Measurements from ENCODE around the gene TFF3.

Gene TFF3

GRCh38 chr21:42299324-42300044 lies 15.7 kb downstream of the TFF3 start:
- Mint-ChIP-seq H3K27me3 (ENCODE audit: low read depth, poor library complexity) (peaks cover 4% of the 10 kb centered on the region), H3K4me3 (no peak overlapping the region), H3K27ac (no peak overlapping the region), H3K4me1 (peaks cover 37% of the 10 kb centered on the region), H3K36me3 (ENCODE audit: low read depth) (no peaks in the 10 kb centered on the region), H3K9me3 (no peaks in the 10 kb centered on the region)
- DNase-seq, result no peak
- no peak for TF ChIP-seq CTCF (IDR thresholded peaks at IDR 0.05)

GRCh38 chr21:42298657-42299056 lies 16.6 kb downstream of the TFF3 start:
- Mint-ChIP-seq H3K36me3 (ENCODE audit: low read depth) (no peaks in the 10 kb centered on the region), H3K27me3 (ENCODE audit: low read depth, poor library complexity) (no peaks in the 10 kb centered on the region), H3K4me3 (no peak overlapping the region), H3K9me3 (no peaks in the 10 kb centered on the region), H3K27ac (no peak overlapping the region), H3K4me1 (peaks cover 37% of the 10 kb centered on the region)
- no peak for TF ChIP-seq CTCF (IDR thresholded peaks at IDR 0.05)
- no peak for DNase-seq

- H3K27me3 Mint-ChIP-seq (ENCODE audit: low read depth, poor library complexity), result no peaks in the 10 kb centered on the region
- H3K4me3 Mint-ChIP-seq, result no peak overlapping the region
- no peaks in the 10 kb centered on the region for H3K9me3 Mint-ChIP-seq
- no peak overlapping the region for H3K27ac Mint-ChIP-seq
- no peak for DNase-seq
- peaks cover 37% of the 10 kb centered on the region for H3K4me1 Mint-ChIP-seq
- no peak for TF ChIP-seq CTCF (IDR thresholded peaks at IDR 0.05)
- H3K36me3 Mint-ChIP-seq (ENCODE audit: low read depth), result no peaks in the 10 kb centered on the region
These were observed 17.0 kb downstream of the TFF3 start for GRCh38 chr21:42298237-42298636.

- H3K27me3 Mint-ChIP-seq (ENCODE audit: low read depth, poor library complexity), result no peaks in the 10 kb centered on the region
- no peak for DNase-seq
- no peak overlapping the region for H3K27ac Mint-ChIP-seq
- TF ChIP-seq CTCF (IDR thresholded peaks at IDR 0.05), result no peak
- H3K4me3 Mint-ChIP-seq, result no peak overlapping the region
- peaks cover 37% of the 10 kb centered on the region for H3K4me1 Mint-ChIP-seq
- H3K9me3 Mint-ChIP-seq, result no peaks in the 10 kb centered on the region
- H3K36me3 Mint-ChIP-seq (ENCODE audit: low read depth), result no peaks in the 10 kb centered on the region
These were observed 17.8 kb downstream of the TFF3 start for GRCh38 chr21:42297377-42297776.

- Mint-ChIP-seq H3K27me3 (ENCODE audit: low read depth, poor library complexity) (no peaks in the 10 kb centered on the region), H3K27ac (no peak overlapping the region), H3K36me3 (ENCODE audit: low read depth) (no peaks in the 10 kb centered on the region), H3K9me3 (no peaks in the 10 kb centered on the region), H3K4me3 (no peak overlapping the region), H3K4me1 (peaks cover 37% of the 10 kb centered on the region)
- no peak for DNase-seq
- no peak for TF ChIP-seq CTCF (IDR thresholded peaks at IDR 0.05)
These were observed 18.7 kb downstream of the TFF3 start for GRCh38 chr21:42296501-42296900.

- no peaks in the 10 kb centered on the region for H3K27me3 Mint-ChIP-seq (ENCODE audit: low read depth, poor library complexity)
- peaks cover 37% of the 10 kb centered on the region for H3K4me1 Mint-ChIP-seq
- no peaks in the 10 kb centered on the region for H3K36me3 Mint-ChIP-seq (ENCODE audit: low read depth)
- DNase-seq, result no peak
- no peaks in the 10 kb centered on the region for H3K9me3 Mint-ChIP-seq
- no peak for TF ChIP-seq CTCF (IDR thresholded peaks at IDR 0.05)
- peak overlapping the region; percentile 30 for H3K27ac Mint-ChIP-seq
- no peak overlapping the region for H3K4me3 Mint-ChIP-seq
These were observed 19.4 kb downstream of the TFF3 start for GRCh38 chr21:42295845-42296244.
